GM23248 (cell line): ENCODE results near the gene CCNY.

Experiments
- EZH2 ChIP-seq: fragments of 200-600 bp; sonication (generic); IDR thresholded peaks from 2 replicates; pipeline ENCODE4 v1.6.1; 2018; ENCODE audit warnings: antibody characterized with exemption, mild to moderate bottlenecking; ENCODE audit not compliant: insufficient read depth, poor library complexity, severe bottlenecking
- EZH2phosphoT487 ChIP-seq: fragments of 200-600 bp; sonication (generic); IDR thresholded peaks from 2 replicates; pipeline ENCODE4 v1.6.1; 2018; ENCODE audit warnings: antibody characterized with exemption, moderate library complexity, mild to moderate bottlenecking, low read depth; ENCODE audit not compliant: insufficient read depth

GRCh38 chr10:35567951-35568350, 231.6 kb downstream of the CCNY start:
- TF ChIP-seq EZH2phosphoT487 (no peak), EZH2 (no peak)
